Ectodermal cell (in vitro differentiated cells): Measurements from ENCODE around the gene FOXF2.

Experiments used
- H3K27ac ChIP-seq: 2 replicates; pipeline ENCODE4 v1.7.0; 2013; ENCODE audit warnings: mild to moderate bottlenecking, low read depth, low read length; ENCODE audit not compliant: insufficient read depth, poor library complexity, severe bottlenecking
- H3K27me3 ChIP-seq: 2 replicates; pipeline ENCODE4 v1.7.0; 2013; ENCODE audit warnings: mild to moderate bottlenecking, low read length; ENCODE audit not compliant: insufficient read depth, control insufficient read depth, poor library complexity, severe bottlenecking
- H3K36me3 ChIP-seq: one replicate; pipeline ENCODE4 v1.7.0; 2013; ENCODE audit warnings: low read length; ENCODE audit not compliant: control insufficient read depth, insufficient read depth
- H3K4me1 ChIP-seq: one replicate; pipeline ENCODE4 v1.7.0; 2013; ENCODE audit warnings: low read length; ENCODE audit not compliant: control insufficient read depth, insufficient read depth
- H3K4me3 ChIP-seq: 2 replicates; pipeline ENCODE4 v1.7.0; 2013; ENCODE audit warnings: low read depth, low read length, control low read depth; ENCODE audit not compliant: insufficient read depth
- H3K9me3 ChIP-seq: 2 replicates; pipeline ENCODE4 v1.7.0; 2013; ENCODE audit warnings: mild to moderate bottlenecking, low read length, moderate library complexity; ENCODE audit not compliant: control insufficient read depth
- WGBS, 2 experiments: methylation state at CpG; one replicate each; pipeline ENCODE4 v1.1.7; 2013; ENCODE audit warnings: missing lambda C conversion rate in 2 of 2; 5-methylcytosine and 5-hydroxymethylcytosine counted together

FOXF2 gene

GRCh38 chr6:1409774-1410465, 20.5 kb downstream of the FOXF2 start:
- H3K27me3 ChIP-seq: peaks cover 3% of the 10 kb centered on the region

GRCh38 chr6:1412901-1413300, 23.5 kb downstream of the FOXF2 start:
- no peak overlapping the region for H3K27ac ChIP-seq
- H3K4me3 ChIP-seq: no peak overlapping the region
- H3K9me3 ChIP-seq: no peaks in the 10 kb centered on the region
- no peaks in the 10 kb centered on the region for H3K36me3 ChIP-seq
- peaks cover 4% of the 10 kb centered on the region for H3K4me1 ChIP-seq
- H3K27me3 ChIP-seq: no peaks in the 10 kb centered on the region
- 66 to 67% methylated on average over 8 of the region's 9 CpGs for WGBS, 2 experiments

More at GRCh38 chr6:1409774-1410465, 20.5 kb downstream of the FOXF2 start:
- no peaks in the 10 kb centered on the region for H3K9me3 ChIP-seq
- WGBS, 2 experiments: 25 to 26% methylated on average over 21 to 22 of the region's 22 CpGs
- no peak overlapping the region for H3K4me3 ChIP-seq
- no peak overlapping the region for H3K27ac ChIP-seq
- no peaks in the 10 kb centered on the region for H3K36me3 ChIP-seq
- peaks cover 4% of the 10 kb centered on the region for H3K4me1 ChIP-seq

- H3K36me3 ChIP-seq: no peaks in the 10 kb centered on the region
- H3K27ac ChIP-seq: no peak overlapping the region
- no peaks in the 10 kb centered on the region for H3K4me1 ChIP-seq
- H3K9me3 ChIP-seq: peaks cover under 1% of the 10 kb centered on the region
- 90% methylated on average over 8 to 10 of the region's 10 CpGs for WGBS, 2 experiments
- H3K27me3 ChIP-seq: no peaks in the 10 kb centered on the region
- no peak overlapping the region for H3K4me3 ChIP-seq
These were observed 26.2 kb downstream of the FOXF2 start for GRCh38 chr6:1415416-1416063.

- Histone ChIP-seq H3K4me3 (no peak overlapping the region), H3K9me3 (peaks cover 2% of the 10 kb centered on the region), H3K27me3 (no peaks in the 10 kb centered on the region), H3K4me1 (no peaks in the 10 kb centered on the region), H3K36me3 (no peaks in the 10 kb centered on the region), H3K27ac (no peak overlapping the region)
- WGBS, 2 experiments: 77 to 81% methylated on average over 21 of the region's 21 CpGs
These were observed 26.9 kb downstream of the FOXF2 start for GRCh38 chr6:1416191-1416760.

- no peaks in the 10 kb centered on the region for H3K36me3 ChIP-seq
- 83 to 87% methylated on average over 11 of the region's 11 CpGs for WGBS, 2 experiments
- no peaks in the 10 kb centered on the region for H3K27me3 ChIP-seq
- H3K4me3 ChIP-seq: no peak overlapping the region
- no peak overlapping the region for H3K27ac ChIP-seq
- H3K9me3 ChIP-seq: peaks cover 2% of the 10 kb centered on the region
- H3K4me1 ChIP-seq: no peaks in the 10 kb centered on the region
These were observed 27.4 kb downstream of the FOXF2 start for GRCh38 chr6:1416820-1417219.

GRCh38 chr6:1417718-1418117, 28.3 kb downstream of the FOXF2 start:
- Histone ChIP-seq H3K9me3 (peaks cover 2% of the 10 kb centered on the region), H3K27ac (no peak overlapping the region), H3K4me1 (no peaks in the 10 kb centered on the region), H3K36me3 (no peaks in the 10 kb centered on the region), H3K27me3 (no peaks in the 10 kb centered on the region), H3K4me3 (no peak overlapping the region)
- WGBS, 2 experiments: 93 to 94% methylated on average over 12 of the region's 12 CpGs

GRCh38 chr6:1418471-1419191, 29.3 kb downstream of the FOXF2 start:
- 86 to 88% methylated on average over 15 of the region's 15 CpGs for WGBS, 2 experiments
- Histone ChIP-seq H3K4me1 (no peaks in the 10 kb centered on the region), H3K9me3 (peaks cover 2% of the 10 kb centered on the region), H3K27ac (no peak overlapping the region), H3K4me3 (no peak overlapping the region), H3K36me3 (no peaks in the 10 kb centered on the region), H3K27me3 (peaks cover 2% of the 10 kb centered on the region)

GRCh38 chr6:1420382-1420781, 31.0 kb downstream of the FOXF2 start:
- Histone ChIP-seq H3K4me1 (no peaks in the 10 kb centered on the region), H3K27ac (no peak overlapping the region), H3K27me3 (peaks cover 8% of the 10 kb centered on the region), H3K4me3 (no peak overlapping the region), H3K36me3 (no peaks in the 10 kb centered on the region), H3K9me3 (peaks cover 2% of the 10 kb centered on the region)
- 71% methylated on average over 1 of the region's 1 CpG; no CpG with 5 or more reads in 1 of the 2 experiments for WGBS, 2 experiments

GRCh38 chr6:1422290-1422689, 32.9 kb downstream of the FOXF2 start:
- WGBS, 2 experiments: 94% methylated on average over 1 of the region's 1 CpG
- H3K9me3 ChIP-seq: peaks cover 2% of the 10 kb centered on the region
- no peak overlapping the region for H3K27ac ChIP-seq
- no peaks in the 10 kb centered on the region for H3K36me3 ChIP-seq
- peaks cover 8% of the 10 kb centered on the region for H3K27me3 ChIP-seq
- H3K4me3 ChIP-seq: no peak overlapping the region
- H3K4me1 ChIP-seq: no peaks in the 10 kb centered on the region

- Histone ChIP-seq H3K4me3 (no peak overlapping the region), H3K27me3 (peaks cover 8% of the 10 kb centered on the region), H3K36me3 (no peaks in the 10 kb centered on the region), H3K4me1 (no peaks in the 10 kb centered on the region), H3K9me3 (peaks cover 2% of the 10 kb centered on the region), H3K27ac (no peak overlapping the region)
- WGBS, 2 experiments: 92 to 93% methylated on average over 9 of the region's 9 CpGs
These were observed 34.2 kb downstream of the FOXF2 start for GRCh38 chr6:1423578-1423977.
